WTC11 (cell line): ENCODE data around the gene AKAP6. TPM values are rescaled to one million over a fixed set of nuclear protein-coding genes. Genes with fewer than 3 reads are reported as not detected.

Experiments used
- ATAC-seq: fragments of 200-7000 bp; cut with Tn5 transposase; 2 replicates; pipeline ENCODE4 v1.10.0; 2021; ENCODE audit warnings: mild to moderate bottlenecking, moderate library complexity
- CTCF ChIA-PET: fragments of 300-600 bp; sonication (Branson Sonifier 250); formaldehyde crosslinking; loops from one replicate; lab custom pipeline; 2021; ENCODE audit warnings: antibody characterized with exemption; lab: Charles Lee
- POLR2A ChIA-PET: fragments of 350-600 bp; sonication (Branson Sonifier 250); formaldehyde crosslinking; loops from one replicate; lab custom pipeline; 2021; ENCODE audit warnings: antibody characterized with exemption; lab: Charles Lee
- DNase-seq: peaks from one replicate; pipeline ENCODE4 v3.0.0; 2021; ENCODE audit warnings: low spot score
- H3K27ac Mint-ChIP-seq: 2 replicates; pipeline ENCODE4 v1.8.0; 2021; ENCODE audit warnings: mixed read lengths
- H3K27me3 Mint-ChIP-seq: 2 replicates; pipeline ENCODE4 v1.8.0; 2021; ENCODE audit warnings: low read depth, mild to moderate bottlenecking, moderate library complexity, mixed read lengths
- H3K36me3 Mint-ChIP-seq: 2 replicates; pipeline ENCODE4 v1.8.0; 2021; ENCODE audit warnings: mixed read lengths
- H3K4me1 Mint-ChIP-seq: 2 replicates; pipeline ENCODE4 v1.8.0; 2022; ENCODE audit warnings: mixed read lengths
- H3K4me3 Mint-ChIP-seq: 2 replicates; pipeline ENCODE4 v1.8.0; 2021; ENCODE audit warnings: mild to moderate bottlenecking, moderate library complexity, mixed read lengths
- H3K9me3 Mint-ChIP-seq: 2 replicates; pipeline ENCODE4 v1.8.0; 2021; ENCODE audit warnings: mixed read lengths
- ATF1 ChIP-seq: sonication (generic); formaldehyde crosslinking; IDR thresholded peaks from 2 replicates; pipeline ENCODE4 v1.8.1; 2023; ENCODE audit warnings: mild to moderate bottlenecking, moderate library complexity, missing genetic modification reagents
- CBFB ChIP-seq: sonication (generic); formaldehyde crosslinking; IDR thresholded peaks from 2 replicates; pipeline ENCODE4 v1.8.1; 2022; ENCODE audit warnings: mild to moderate bottlenecking, low read depth, missing genetic modification reagents
- ERG ChIP-seq: fragments of 250-450 bp; sonication (Bioruptor Pico); IDR thresholded peaks from 2 replicates; pipeline ENCODE4 v1.8.0; 2021; ENCODE audit warnings: mild to moderate bottlenecking
- ESRRA ChIP-seq: sonication (generic); formaldehyde crosslinking; IDR thresholded peaks from 2 replicates; pipeline ENCODE4 v1.8.1; 2022; ENCODE audit warnings: mild to moderate bottlenecking, missing genetic modification reagents, borderline replicate concordance
- GABPB1 ChIP-seq: sonication (generic); formaldehyde crosslinking; IDR thresholded peaks from 2 replicates; pipeline ENCODE4 v1.8.1; 2023; ENCODE audit warnings: mild to moderate bottlenecking, missing genetic modification reagents
- IRF1 ChIP-seq: sonication (generic); formaldehyde crosslinking; IDR thresholded peaks from 2 replicates; pipeline ENCODE4 v1.8.0; 2023; ENCODE audit warnings: missing genetic modification reagents
- JUN ChIP-seq: sonication (generic); formaldehyde crosslinking; IDR thresholded peaks from 2 replicates; pipeline ENCODE4 v1.8.0; 2023; ENCODE audit warnings: mild to moderate bottlenecking, missing genetic modification reagents
- KAT7 ChIP-seq: sonication (generic); formaldehyde crosslinking; IDR thresholded peaks from 2 replicates; pipeline ENCODE4 v1.8.1; 2023; ENCODE audit warnings: missing genetic modification reagents, mild to moderate bottlenecking, borderline replicate concordance
- MXD4 ChIP-seq: fragments of 250-450 bp; sonication (Bioruptor Pico); IDR thresholded peaks from 2 replicates; pipeline ENCODE4 v1.8.0; 2021; ENCODE audit warnings: mild to moderate bottlenecking, moderate library complexity, borderline replicate concordance
- NFYB ChIP-seq: sonication (generic); formaldehyde crosslinking; conservative IDR thresholded peaks from 2 replicates; pipeline ENCODE4 v1.8.0; 2022; ENCODE audit warnings: low read depth, missing genetic modification reagents
- PREB ChIP-seq: sonication (generic); formaldehyde crosslinking; IDR thresholded peaks from 2 replicates; pipeline ENCODE4 v1.8.1; 2022; ENCODE audit warnings: mild to moderate bottlenecking, missing genetic modification reagents, moderate library complexity, borderline replicate concordance
- SMAD3 ChIP-seq: sonication (generic); formaldehyde crosslinking; IDR thresholded peaks from 2 replicates; pipeline ENCODE4 v1.8.0; 2022; ENCODE audit warnings: missing genetic modification reagents, mild to moderate bottlenecking, borderline replicate concordance
- SOX15 ChIP-seq: fragments of 250-450 bp; sonication (Bioruptor Pico); IDR thresholded peaks from 2 replicates; pipeline ENCODE4 v1.9.0; 2021; ENCODE audit warnings: mild to moderate bottlenecking
- TP53 ChIP-seq: sonication (generic); formaldehyde crosslinking; IDR thresholded peaks from 2 replicates; pipeline ENCODE4 v1.8.1; 2023; ENCODE audit warnings: mild to moderate bottlenecking, missing genetic modification reagents
- ZBTB43 ChIP-seq: sonication (generic); formaldehyde crosslinking; IDR thresholded peaks from 2 replicates; pipeline ENCODE4 v1.8.1; 2023; ENCODE audit warnings: mild to moderate bottlenecking, missing genetic modification reagents
- ZNF138 ChIP-seq: sonication (generic); formaldehyde crosslinking; conservative IDR thresholded peaks from 2 replicates; pipeline ENCODE4 v1.8.1; 2022; ENCODE audit warnings: mild to moderate bottlenecking, moderate library complexity, missing genetic modification reagents
- ZNF281 ChIP-seq: sonication (generic); formaldehyde crosslinking; IDR thresholded peaks from 2 replicates; pipeline ENCODE4 v1.8.0; 2023; ENCODE audit warnings: mild to moderate bottlenecking, missing genetic modification reagents
- ZNF423 ChIP-seq: fragments of 250-450 bp; sonication (Bioruptor Pico); IDR thresholded peaks from 2 replicates; pipeline ENCODE4 v2.1.2; 2022; ENCODE audit warnings: mild to moderate bottlenecking, moderate library complexity
- ZNF425 ChIP-seq: fragments of 250-450 bp; sonication (Bioruptor Pico); conservative IDR thresholded peaks from 2 replicates; pipeline ENCODE4 v1.9.0; 2021; ENCODE audit warnings: mild to moderate bottlenecking
- ZNF532 ChIP-seq: fragments of 250-450 bp; sonication (Bioruptor Pico); IDR thresholded peaks from 2 replicates; pipeline ENCODE4 v1.9.0; 2021; ENCODE audit warnings: mild to moderate bottlenecking, borderline replicate concordance
- total RNA-seq: library from RNA; stranded (reverse); gene quantifications from 3 replicates; pipeline ENCODE4 v1.2.3, GENCODE V29; 2021

AKAP6 gene
- total RNA-seq, 1 experiment from 2014 or later, result 0.63 TPM

GRCh38 chr14:32816588-32816987 is 487.5 kb downstream of the AKAP6 start (continued):
- TF ChIP-seq ZNF532, result no peak
- TF ChIP-seq SOX15 (CRISPR knock-in tag), result no peak
- no peak for TF ChIP-seq CBFB (CRISPR knock-in tag)
- TF ChIP-seq PREB (CRISPR knock-in tag), result no peak
- TF ChIP-seq ZNF425 (CRISPR knock-in tag), result no peak
- TF ChIP-seq ATF1 (CRISPR knock-in tag), result no peak

- no peaks in the 10 kb centered on the region; the same call in 1 of the 2 replicates for H3K27me3 Mint-ChIP-seq
- peaks cover 4% of the 10 kb centered on the region; the same call in 1 of the 2 replicates for H3K9me3 Mint-ChIP-seq
- ATAC-seq, result no peak
- H3K27ac Mint-ChIP-seq, result no peak overlapping the region
- no peak overlapping the region for H3K4me3 Mint-ChIP-seq
- no peaks in the 10 kb centered on the region for H3K36me3 Mint-ChIP-seq
- POLR2A ChIA-PET, result no interaction called here
- H3K4me1 Mint-ChIP-seq, result peaks cover 28% of the 10 kb centered on the region
- no peak for DNase-seq
- CTCF ChIA-PET, result no interaction called here
- TF ChIP-seq MXD4 (CRISPR knock-in tag) (no peak), ZNF138 (no peak), IRF1 (CRISPR knock-in tag) (no peak), ZBTB43 (CRISPR knock-in tag) (no peak), SMAD3 (CRISPR knock-in tag) (no peak), ZNF423 (CRISPR knock-in tag) (no peak), ERG (CRISPR knock-in tag) (no peak), GABPB1 (CRISPR knock-in tag) (no peak), JUN (CRISPR knock-in tag) (no peak), SOX15 (CRISPR knock-in tag) (no peak), TP53 (CRISPR knock-in tag) (no peak), NFYB (CRISPR knock-in tag) (no peak), KAT7 (CRISPR knock-in tag) (no peak), PREB (CRISPR knock-in tag) (no peak), ESRRA (no peak), ZNF281 (CRISPR knock-in tag) (no peak)
These were observed 488.7 kb downstream of the AKAP6 start for GRCh38 chr14:32817780-32818179.
